Jurkat, Clone E6-1 (cell line): Measurements from ENCODE around the gene FAAP20.

Experiments used
- DNase-seq: peaks from one replicate; pipeline ENCODE4 v3.0.0-alpha.2; 2011; ENCODE audit warnings: low read depth, low spot score
- H3K4me3 ChIP-seq: 2 replicates; pipeline ENCODE4 v1.5.1; 2011; ENCODE audit warnings: mild to moderate bottlenecking, low read length, control low read depth, moderate library complexity

Gene FAAP20

GRCh38 chr1:2200308-2200943, 5.9 kb upstream of the FAAP20 start:
- H3K4me3 ChIP-seq: no peak overlapping the region

GRCh38 chr1:2199042-2199810, 4.7 kb upstream of the FAAP20 start:
- DNase-seq: peak; percentile 14
- no peak overlapping the region for H3K4me3 ChIP-seq

More at GRCh38 chr1:2200308-2200943, 5.9 kb upstream of the FAAP20 start:
- no peak for DNase-seq

GRCh38 chr1:2198571-2198970, 4.0 kb upstream of the FAAP20 start:
- DNase-seq: no peak
- H3K4me3 ChIP-seq: no peak overlapping the region

GRCh38 chr1:2197707-2198165, 3.2 kb upstream of the FAAP20 start:
- DNase-seq: no peak
- H3K4me3 ChIP-seq: no peak overlapping the region

GRCh38 chr1:2196901-2197638, 2.5 kb upstream of the FAAP20 start:
- no peak for DNase-seq
- H3K4me3 ChIP-seq: no peak overlapping the region

- H3K4me3 ChIP-seq: no peak overlapping the region
- no peak for DNase-seq
Observed at GRCh38 chr1:2195785-2196184, 1.2 kb upstream of the FAAP20 start.

GRCh38 chr1:2194898-2195673, 514 bp upstream of the FAAP20 start:
- peak overlapping the region; percentile 57 for H3K4me3 ChIP-seq
- peak; percentile 72 for DNase-seq

GRCh38 chr1:2193514-2194281, 874 bp downstream of the FAAP20 start:
- no peak for DNase-seq
- peak overlapping the region; percentile 55 for H3K4me3 ChIP-seq

- no peak for DNase-seq
- H3K4me3 ChIP-seq: no peak overlapping the region
Observed at GRCh38 chr1:2192031-2192995, 2.3 kb downstream of the FAAP20 start.

- H3K4me3 ChIP-seq: no peak overlapping the region
- DNase-seq: no peak
Observed at GRCh38 chr1:2190491-2190976, 4.0 kb downstream of the FAAP20 start.

- peak; percentile 79 for DNase-seq
- peak overlapping the region; percentile 48 for H3K4me3 ChIP-seq
Observed at GRCh38 chr1:2189459-2190425, 4.8 kb downstream of the FAAP20 start.

- H3K4me3 ChIP-seq: no peak overlapping the region
- no peak for DNase-seq
Observed at GRCh38 chr1:2188336-2188735, 6.2 kb downstream of the FAAP20 start.

- DNase-seq: no peak
- no peak overlapping the region for H3K4me3 ChIP-seq
Observed at GRCh38 chr1:2187619-2188018, 7.0 kb downstream of the FAAP20 start.

- H3K4me3 ChIP-seq: no peak overlapping the region
- DNase-seq: no peak
Observed at GRCh38 chr1:2186901-2187300, 7.7 kb downstream of the FAAP20 start.

- DNase-seq: no peak
- H3K4me3 ChIP-seq: no peak overlapping the region
Observed at GRCh38 chr1:2185880-2186855, 8.4 kb downstream of the FAAP20 start.
